A673 (cell line): ENCODE results near the gene GAS6. TPM values are rescaled to one million over a fixed set of nuclear protein-coding genes. Genes with fewer than 3 reads are reported as not detected.
A peak's percentile ranks its signal among the peaks of the same experiment; 100 is the strongest.

Experiments used
- BruUV-seq: library from RNA; stranded (reverse); fragments of 400-500 nt; replicated peaks from 2 replicates; lab custom pipeline; 2021; lab: Mats Ljungman, UMichigan
- CTCF ChIA-PET: fragments of 300-600 bp; sonication (Branson Sonifier 250); formaldehyde crosslinking; loops from one replicate; lab custom pipeline; 2022; ENCODE audit warnings: antibody characterized with exemption; lab: Charles Lee
- POLR2A ChIA-PET: fragments of 300-600 bp; sonication (Branson Sonifier 250); formaldehyde crosslinking; loops from one replicate; lab custom pipeline; 2022; ENCODE audit warnings: antibody characterized with exemption; ENCODE audit not compliant: low non-redundant PET; lab: Charles Lee
- DNase-seq: peaks from one replicate; pipeline ENCODE4 v3.0.0-alpha.2; 2015; ENCODE audit warnings: low spot score
- H3K27ac ChIP-seq: fragments of 200-600 bp; sonication (generic); 2 replicates; pipeline ENCODE4 v1.5.1; 2016; ENCODE audit warnings: mixed run types, low read depth, mild to moderate bottlenecking, mixed read lengths, antibody characterized with exemption, low read length; ENCODE audit not compliant: poor library complexity, severe bottlenecking
- H3K27me3 ChIP-seq: fragments of 200-600 bp; sonication (generic); replicated peaks from 2 replicates; pipeline ENCODE4 v1.6.1; 2017; ENCODE audit warnings: mixed run types, low read depth, mild to moderate bottlenecking, mixed read lengths, antibody characterized with exemption, low read length; ENCODE audit not compliant: insufficient read depth, poor library complexity
- H3K36me3 ChIP-seq: fragments of 200-600 bp; sonication (generic); 2 replicates; pipeline ENCODE4 v1.6.1; 2016; ENCODE audit warnings: mixed run types, mild to moderate bottlenecking, mixed read lengths, antibody characterized with exemption, low read length; ENCODE audit not compliant: insufficient read depth, poor library complexity, severe bottlenecking
- H3K4me1 ChIP-seq: fragments of 200-600 bp; sonication (generic); 2 replicates; pipeline ENCODE4 v1.6.1; 2017; ENCODE audit warnings: mixed run types, mild to moderate bottlenecking, mixed read lengths, antibody characterized with exemption, low read length; ENCODE audit not compliant: insufficient read depth, poor library complexity, severe bottlenecking
- H3K4me3 ChIP-seq: fragments of 200-600 bp; sonication (generic); 2 replicates; pipeline ENCODE4 v1.5.1; 2016; ENCODE audit warnings: low read depth, mixed run types, mild to moderate bottlenecking, mixed read lengths, low read length; ENCODE audit not compliant: poor library complexity, severe bottlenecking
- H3K9me3 ChIP-seq: fragments of 200-600 bp; sonication (generic); 2 replicates; pipeline ENCODE4 v1.6.1; 2016; ENCODE audit warnings: mixed run types, low read depth, mild to moderate bottlenecking, mixed read lengths, antibody characterized with exemption, low read length; ENCODE audit not compliant: poor library complexity, severe bottlenecking
- CTCF ChIP-seq: fragments of 300-800, 200-600 bp; sonication (generic); conservative IDR thresholded peaks from 2 replicates; pipeline ENCODE4 v1.5.1; 2017; ENCODE audit warnings: low read depth, mild to moderate bottlenecking, antibody characterized with exemption, low read length, moderate library complexity, mixed read lengths
- EZH2 ChIP-seq: fragments of 200-600 bp; sonication (generic); IDR thresholded peaks from 2 replicates; pipeline ENCODE4 v1.6.1; 2017; ENCODE audit warnings: borderline replicate concordance, low read depth, mild to moderate bottlenecking, mixed read lengths, antibody characterized with exemption, low read length; ENCODE audit not compliant: poor library complexity, severe bottlenecking
- intact Hi-C: fragments of 100-400 bp; cut with micrococcal nuclease; formaldehyde crosslinking; loops from one replicate; pipeline ENCODE4 v1.10.0; 2022; ENCODE audit not compliant: unreplicated experiment
- total RNA-seq: library from RNA; stranded (reverse); gene quantifications from 2 replicates; pipeline ENCODE4 v1.2.3, GENCODE V29; 2021

Gene GAS6
- total RNA-seq, 1 experiment from 2014 or later = 0.67 TPM

DNA sequence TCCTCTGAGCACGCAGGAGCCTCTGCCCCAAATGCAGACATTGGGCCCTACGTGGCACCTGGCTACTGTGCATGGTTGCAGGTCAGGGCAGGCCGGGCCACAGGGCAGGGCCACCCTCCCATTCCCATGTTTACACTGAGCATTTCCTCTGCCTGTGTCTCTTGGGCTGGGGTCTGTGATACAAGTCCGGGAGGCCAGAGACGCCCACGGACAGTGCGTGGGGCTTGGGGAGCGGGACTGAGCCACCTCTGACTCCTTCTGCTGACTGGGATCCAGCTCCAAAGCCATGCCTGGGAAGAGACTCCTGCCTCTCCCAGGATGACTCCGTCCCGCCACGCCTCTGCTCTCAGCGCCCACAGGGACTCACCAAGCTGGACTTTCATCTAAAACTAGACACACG is 18.8 kb downstream of the GAS6 start:
- intact Hi-C loops = no loop called here
- H3K4me1 ChIP-seq = peaks cover 6% of the 10 kb centered on the region
- no peak overlapping the region for H3K4me3 ChIP-seq
- ChIA-PET POLR2A (no interaction called here), CTCF (no interaction called here)
- no peak for DNase-seq
- no peaks in the 10 kb centered on the region for H3K9me3 ChIP-seq
- H3K36me3 ChIP-seq = no peaks in the 10 kb centered on the region
- TF ChIP-seq EZH2 (no peak), CTCF (no peak)
- no TSS peak for BruUV-seq
- H3K27me3 ChIP-seq = no peaks in the 10 kb centered on the region
- no peak overlapping the region for H3K27ac ChIP-seq

GRCh38 chr13:113843864-113844556 is 19.9 kb downstream of the GAS6 start:
- ChIA-PET CTCF (interaction anchor here (0.5 kb wide), 1 partner anchor 221 kb away, joined by 3 read pairs; no protein-coding TSS in a partner anchor), POLR2A (no interaction called here)

DNA sequence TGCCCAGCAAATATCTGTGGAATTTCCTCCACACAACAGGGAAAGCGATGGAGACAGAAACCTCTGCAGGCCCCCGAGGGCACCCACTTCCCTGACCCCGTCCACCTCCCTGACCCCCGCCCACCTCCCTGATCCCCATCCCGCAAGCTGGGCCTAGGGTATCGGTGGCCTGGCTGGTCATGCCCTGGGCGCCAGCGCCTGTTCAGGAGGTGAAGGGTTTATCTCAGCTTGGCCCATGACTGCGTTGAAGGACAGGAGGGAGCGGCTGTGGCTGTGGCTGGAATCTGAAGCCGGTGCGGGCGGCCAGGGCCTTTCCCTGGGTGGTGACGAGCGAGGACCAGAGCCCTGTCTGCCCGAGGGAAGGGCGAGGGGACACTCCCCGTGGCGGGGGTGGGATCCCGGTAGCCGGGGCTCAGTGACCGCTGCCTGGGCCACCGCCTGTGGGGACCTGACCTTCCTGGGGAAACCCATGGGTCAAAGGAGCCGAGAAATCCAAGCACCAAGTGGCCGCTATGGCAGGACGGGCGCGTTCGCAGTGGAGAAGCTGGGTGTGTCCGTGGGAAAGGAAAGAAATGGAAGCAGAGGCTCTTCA is 20.7 kb downstream of the GAS6 start:
- ChIA-PET POLR2A (no interaction called here), CTCF (interaction anchor here (0.5 kb wide), 1 partner anchor 222 kb away, joined by 3 read pairs; no protein-coding TSS in a partner anchor)
- TF ChIP-seq EZH2 (no peak), CTCF (no peak)
- no peaks in the 10 kb centered on the region for H3K27me3 ChIP-seq
- BruUV-seq = no TSS peak
- no peaks in the 10 kb centered on the region for H3K36me3 ChIP-seq
- no peak overlapping the region for H3K4me3 ChIP-seq
- no peak for DNase-seq
- no peaks in the 10 kb centered on the region for H3K9me3 ChIP-seq
- no peak overlapping the region for H3K27ac ChIP-seq
- intact Hi-C loops = no loop called here
- peaks cover 6% of the 10 kb centered on the region for H3K4me1 ChIP-seq

More at GRCh38 chr13:113843864-113844556, 19.9 kb downstream of the GAS6 start:
- no peaks in the 10 kb centered on the region for H3K27me3 ChIP-seq
- 0 out of 2 replicates have a peak, but pooled peaks have one; percentile 12 for TF ChIP-seq CTCF
- no peak for TF ChIP-seq EZH2
- H3K27ac ChIP-seq = no peak overlapping the region
- no peaks in the 10 kb centered on the region for H3K36me3 ChIP-seq
- no TSS peak for BruUV-seq
- no peak overlapping the region for H3K4me3 ChIP-seq
- DNase-seq = no peak
- H3K9me3 ChIP-seq = no peaks in the 10 kb centered on the region
- intact Hi-C loops = no loop called here
- peaks cover 6% of the 10 kb centered on the region for H3K4me1 ChIP-seq
